Measurements from ENCODE around the gene NOS1AP.
"Not testable (repeated sequence)": the region's sequence is repeated elsewhere in the genome, so short reads cannot be mapped to it uniquely, and the experiment has no call there.

Gene NOS1AP

GRCh38 chr1:162389021-162389818, 319.7 kb downstream of the NOS1AP start:
- no peak for DNase-seq

- no peak for DNase-seq
These were observed 320.5 kb downstream of the NOS1AP start for GRCh38 chr1:162389971-162390370.

GRCh38 chr1:162390396-162391185, 321.1 kb downstream of the NOS1AP start:
- no peak for DNase-seq

- DNase-seq = no peak
These were observed 322.5 kb downstream of the NOS1AP start for GRCh38 chr1:162391790-162392563.

GRCh38 chr1:162396201-162396906, 326.9 kb downstream of the NOS1AP start:
- no peak for DNase-seq

GRCh38 chr1:162397039-162397448, 327.6 kb downstream of the NOS1AP start:
- DNase-seq = no peak

GRCh38 chr1:162397943-162398560, 328.6 kb downstream of the NOS1AP start:
- DNase-seq = no peak

- DNase-seq = no peak
These were observed 329.6 kb downstream of the NOS1AP start for GRCh38 chr1:162398999-162399580.

GRCh38 chr1:162400790-162401355, 331.4 kb downstream of the NOS1AP start:
- no peak for DNase-seq

- no peak for DNase-seq
These were observed 335.2 kb downstream of the NOS1AP start for GRCh38 chr1:162404550-162405160.

- DNase-seq = no peak
These were observed 336.3 kb downstream of the NOS1AP start for GRCh38 chr1:162405800-162406199.

- no peak for DNase-seq
These were observed 337.3 kb downstream of the NOS1AP start for GRCh38 chr1:162406811-162407210.

GRCh38 chr1:162407539-162407938, 338.0 kb downstream of the NOS1AP start:
- DNase-seq = no peak

GRCh38 chr1:162412002-162412401, 342.5 kb downstream of the NOS1AP start, which contains the start of gene SH2D1B:
Gene SH2D1B, minus strand, starts transcription at chr1:162412136. Its CDS starts 120 bp downstream, at chr1:162412016.
- no peak for DNase-seq

GRCh38 chr1:162416215-162416614, 346.7 kb downstream of the NOS1AP start:
- DNase-seq = no peak

GRCh38 chr1:162416909-162417308, 347.4 kb downstream of the NOS1AP start:
- no peak for DNase-seq

- no peak for DNase-seq
These were observed 348.2 kb downstream of the NOS1AP start for GRCh38 chr1:162417650-162418049.

- not testable (repeated sequence) for DNase-seq
These were observed 349.1 kb downstream of the NOS1AP start for GRCh38 chr1:162418584-162418983.

GRCh38 chr1:162419450-162419931, 350.0 kb downstream of the NOS1AP start:
- not testable (repeated sequence) for DNase-seq

Measured in NCI-H1417 treated with DMSO at 0.1 percent for 48 hours (cell line).